22Rv1 (cell line): ENCODE data around the gene MATCAP1.

ENCODE experiments used
- ZFX ChIP-seq: fragments of 450-650 bp; IDR thresholded peaks from 2 replicates; pipeline ENCODE4 v1.6.1; 2017; ENCODE audit warnings: antibody characterized with exemption, borderline replicate concordance
- TF ChIP-seq, protein P1 (sequence below): fragments of 450-650 bp; IDR thresholded peaks from 2 replicates; pipeline ENCODE4 v1.5.1; 2017; ENCODE audit warnings: mild to moderate bottlenecking

DNA sequence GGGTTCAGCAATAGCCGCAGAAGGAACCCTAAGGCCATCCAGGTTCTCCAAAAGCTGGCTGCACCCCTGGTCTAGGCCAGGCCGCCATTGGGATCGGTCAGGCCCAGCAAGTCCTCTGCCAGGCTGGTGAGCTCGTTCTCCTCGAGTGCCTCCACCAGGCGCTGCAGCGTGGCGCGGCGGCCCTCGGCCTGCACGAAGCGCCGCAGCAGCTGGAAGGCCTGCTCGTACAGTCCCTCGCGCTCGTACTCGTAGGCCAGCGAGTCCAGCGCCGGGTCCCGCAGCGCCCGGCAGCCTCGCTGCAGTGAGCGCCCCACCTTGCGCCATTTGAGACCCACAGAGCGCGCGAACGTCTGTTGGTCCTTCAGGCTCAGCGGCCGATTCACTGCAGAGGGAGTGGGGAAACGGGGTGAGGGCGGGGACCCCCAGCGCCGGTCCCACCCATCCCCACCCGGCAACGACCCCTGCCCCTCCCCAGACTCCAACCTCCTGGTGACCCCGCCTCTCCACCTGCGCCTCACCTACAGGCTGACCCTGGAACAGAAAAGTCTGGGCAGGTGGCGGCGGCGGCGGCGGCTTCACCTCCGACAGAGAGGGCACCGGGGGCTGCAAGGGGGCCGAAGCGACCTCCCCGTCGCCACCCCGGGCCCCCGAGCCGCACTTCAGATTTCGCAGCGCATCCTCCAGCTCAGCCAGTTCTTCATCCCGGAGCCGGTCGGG lies 29.0 kb downstream of the MATCAP1 start:
- TF ChIP-seq, protein P1, sequence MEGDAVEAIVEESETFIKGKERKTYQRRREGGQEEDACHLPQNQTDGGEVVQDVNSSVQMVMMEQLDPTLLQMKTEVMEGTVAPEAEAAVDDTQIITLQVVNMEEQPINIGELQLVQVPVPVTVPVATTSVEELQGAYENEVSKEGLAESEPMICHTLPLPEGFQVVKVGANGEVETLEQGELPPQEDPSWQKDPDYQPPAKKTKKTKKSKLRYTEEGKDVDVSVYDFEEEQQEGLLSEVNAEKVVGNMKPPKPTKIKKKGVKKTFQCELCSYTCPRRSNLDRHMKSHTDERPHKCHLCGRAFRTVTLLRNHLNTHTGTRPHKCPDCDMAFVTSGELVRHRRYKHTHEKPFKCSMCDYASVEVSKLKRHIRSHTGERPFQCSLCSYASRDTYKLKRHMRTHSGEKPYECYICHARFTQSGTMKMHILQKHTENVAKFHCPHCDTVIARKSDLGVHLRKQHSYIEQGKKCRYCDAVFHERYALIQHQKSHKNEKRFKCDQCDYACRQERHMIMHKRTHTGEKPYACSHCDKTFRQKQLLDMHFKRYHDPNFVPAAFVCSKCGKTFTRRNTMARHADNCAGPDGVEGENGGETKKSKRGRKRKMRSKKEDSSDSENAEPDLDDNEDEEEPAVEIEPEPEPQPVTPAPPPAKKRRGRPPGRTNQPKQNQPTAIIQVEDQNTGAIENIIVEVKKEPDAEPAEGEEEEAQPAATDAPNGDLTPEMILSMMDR = no peak
- no peak for TF ChIP-seq ZFX
